Measurements from ENCODE around the gene FYCO1.

DNA sequence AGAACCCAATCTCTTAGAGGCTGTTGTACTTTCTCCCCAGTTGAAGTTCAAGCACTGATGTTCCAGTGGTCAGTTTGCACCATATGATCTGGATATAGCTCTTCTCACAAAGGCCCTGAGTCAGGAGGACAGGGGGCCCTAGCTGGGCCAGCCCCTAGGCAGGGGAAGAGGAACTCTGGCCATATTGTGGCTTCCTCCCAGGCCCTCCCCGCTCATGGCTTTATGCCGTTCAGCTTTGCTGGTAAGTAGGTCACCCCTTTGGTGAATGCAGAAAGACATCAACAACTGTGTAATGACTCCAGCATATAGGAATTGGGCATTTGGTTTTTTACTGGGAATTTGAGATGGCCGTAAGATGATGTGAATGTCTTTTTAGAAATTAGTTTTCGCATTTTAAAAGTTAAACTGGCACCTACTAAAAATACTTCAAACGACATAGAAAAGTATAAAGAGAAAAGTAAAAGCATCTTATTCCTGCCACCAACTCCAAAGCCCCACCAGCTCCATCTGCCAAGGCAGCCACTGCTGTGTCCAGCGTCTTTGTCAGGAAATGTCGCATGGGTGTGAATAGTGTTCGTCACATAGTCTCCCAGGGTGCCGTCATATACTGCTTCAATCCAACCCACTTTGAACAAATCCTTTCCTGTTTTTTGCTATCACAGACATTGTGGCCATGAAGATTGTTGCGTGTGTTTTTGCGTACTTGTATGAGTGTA lies 84.0 kb downstream of the FYCO1 start:
- TF ChIP-seq, protein P1, sequence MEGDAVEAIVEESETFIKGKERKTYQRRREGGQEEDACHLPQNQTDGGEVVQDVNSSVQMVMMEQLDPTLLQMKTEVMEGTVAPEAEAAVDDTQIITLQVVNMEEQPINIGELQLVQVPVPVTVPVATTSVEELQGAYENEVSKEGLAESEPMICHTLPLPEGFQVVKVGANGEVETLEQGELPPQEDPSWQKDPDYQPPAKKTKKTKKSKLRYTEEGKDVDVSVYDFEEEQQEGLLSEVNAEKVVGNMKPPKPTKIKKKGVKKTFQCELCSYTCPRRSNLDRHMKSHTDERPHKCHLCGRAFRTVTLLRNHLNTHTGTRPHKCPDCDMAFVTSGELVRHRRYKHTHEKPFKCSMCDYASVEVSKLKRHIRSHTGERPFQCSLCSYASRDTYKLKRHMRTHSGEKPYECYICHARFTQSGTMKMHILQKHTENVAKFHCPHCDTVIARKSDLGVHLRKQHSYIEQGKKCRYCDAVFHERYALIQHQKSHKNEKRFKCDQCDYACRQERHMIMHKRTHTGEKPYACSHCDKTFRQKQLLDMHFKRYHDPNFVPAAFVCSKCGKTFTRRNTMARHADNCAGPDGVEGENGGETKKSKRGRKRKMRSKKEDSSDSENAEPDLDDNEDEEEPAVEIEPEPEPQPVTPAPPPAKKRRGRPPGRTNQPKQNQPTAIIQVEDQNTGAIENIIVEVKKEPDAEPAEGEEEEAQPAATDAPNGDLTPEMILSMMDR (IDR thresholded peaks at IDR 0.05) = no peak
- no peak for TF ChIP-seq EP300 (IDR thresholded peaks at IDR 0.05)
